H1 (cell line): ENCODE measurements around the gene UBN1. TPM values are rescaled to one million over a fixed set of nuclear protein-coding genes. Genes with fewer than 3 reads are reported as not detected.

ENCODE experiments used
- CTCF ChIA-PET: fragments of 300-600 bp; sonication (Branson Sonifier 250); formaldehyde crosslinking; loops from one replicate; lab custom pipeline; 2021; ENCODE audit not compliant: partially characterized antibody; lab: Charles Lee
- POLR2A ChIA-PET: fragments of 300-600 bp; sonication (Branson Sonifier 250); formaldehyde crosslinking; loops from one replicate; lab custom pipeline; 2021; ENCODE audit warnings: inconsistent platforms; ENCODE audit not compliant: partially characterized antibody; lab: Charles Lee
- DNase-seq, 2 experiments: peaks; one replicate each; pipeline versions ENCODE4 v3.0.0 to v3.0.0-alpha.2; 2010 to 2022; ENCODE audit warnings: low spot score in 2 of 2, low read depth in 1 of 2, mixed read lengths in 1 of 2
- FAIRE-seq: peaks from 2 replicates; lab custom pipeline; 2011; peaks lifted over from hg19 to GRCh38; lab: Jason Lieb, UNC
- H2AFZ ChIP-seq: 2 replicates; pipeline ENCODE4 v1.8.1; 2012; ENCODE audit warnings: low read length, inconsistent platforms
- H2AK5ac ChIP-seq: 2 replicates; pipeline ENCODE4 v1.6.1; 2013; ENCODE audit warnings: low read depth, low read length
- H2BK120ac ChIP-seq: replicated peaks from 2 replicates; pipeline ENCODE3; 2013; ENCODE audit warnings: low read depth, low read length, inconsistent platforms
- H2BK12ac ChIP-seq: 2 replicates; pipeline ENCODE4 v1.6.1; 2013; ENCODE audit warnings: low read depth, low read length
- H2BK15ac ChIP-seq: 2 replicates; pipeline ENCODE4 v1.6.1; 2013; ENCODE audit warnings: low read length
- H2BK20ac ChIP-seq: 2 replicates; pipeline ENCODE4 v1.6.1; 2013; ENCODE audit warnings: low read length
- H2BK5ac ChIP-seq: 2 replicates; pipeline ENCODE4 v1.6.1; 2013; ENCODE audit warnings: low read depth, low read length
- H3K14ac ChIP-seq: 2 replicates; pipeline ENCODE4 v1.6.1; 2013; ENCODE audit warnings: inconsistent platforms; ENCODE audit not compliant: insufficient read length
- H3K18ac ChIP-seq: 2 replicates; pipeline ENCODE4 v1.6.1; 2013; ENCODE audit warnings: low read length; ENCODE audit errors: extremely low read depth
- H3K23ac ChIP-seq: 2 replicates; pipeline ENCODE4 v1.6.1; 2013; ENCODE audit warnings: inconsistent platforms; ENCODE audit not compliant: insufficient read length
- H3K23me2 ChIP-seq: 2 replicates; pipeline ENCODE4 v1.6.1; 2013; ENCODE audit warnings: low read depth, low read length
- H3K27ac ChIP-seq: 2 replicates; pipeline ENCODE4 v1.6.1; 2011; ENCODE audit warnings: low read depth, low read length, inconsistent platforms
- H3K27me3 ChIP-seq, 4 experiments: replicated peaks in 1 of 4; 1 replicate in 1 of 4; 2 replicates in 3 of 4; pipeline versions ENCODE4 v1.6.1 to v1.8.1; 2011 to 2013; ENCODE audit warnings: low read length in 3 of 4, mild to moderate bottlenecking in 3 of 4, inconsistent platforms in 2 of 4, mixed read lengths in 2 of 4, moderate library complexity in 1 of 4; ENCODE audit not compliant: control insufficient read depth in 3 of 4, insufficient read depth in 3 of 4; ENCODE audit errors: extremely low read depth in 1 of 4
- H3K36me3 ChIP-seq, 4 experiments: 2 replicates each; pipeline versions ENCODE4 v1.6.1 to v1.8.1; 2011 to 2013; ENCODE audit warnings: mild to moderate bottlenecking in 4 of 4, low read length in 3 of 4, moderate library complexity in 2 of 4, control low read depth in 1 of 4, inconsistent platforms in 1 of 4; ENCODE audit not compliant: insufficient read depth in 4 of 4, control insufficient read depth in 2 of 4
- H3K4ac ChIP-seq: replicated peaks from 2 replicates; pipeline ENCODE3; 2013; ENCODE audit warnings: low read length, low read depth, mixed read lengths, inconsistent platforms; ENCODE audit not compliant: insufficient read length
- H3K4me1 ChIP-seq, 4 experiments: replicated peaks in 1 of 4; 1 replicate in 1 of 4; 2 replicates in 3 of 4; pipeline versions ENCODE4 v1.6.1 to v1.8.1; 2011 to 2013; ENCODE audit warnings: low read length in 3 of 4, inconsistent platforms in 2 of 4, mixed read lengths in 1 of 4; ENCODE audit not compliant: insufficient read depth in 4 of 4, control insufficient read depth in 3 of 4
- H3K4me2 ChIP-seq, 2 experiments: 2 replicates each; pipeline versions ENCODE4 v1.6.1 to v1.8.1; 2011 to 2013; ENCODE audit warnings: low read depth in 2 of 2, low read length in 2 of 2, control low read depth in 1 of 2, inconsistent platforms in 1 of 2, mild to moderate bottlenecking in 1 of 2; ENCODE audit not compliant: insufficient read depth in 1 of 2
- H3K4me3 ChIP-seq, 4 experiments: fragments of 200-600, 300-600 bp in 1 of 4; sonication (generic), shearing (Covaris generic), sonication (Bioruptor Twin) in 1 of 4; 2 replicates each; pipeline versions ENCODE4 v1.5.1 to v1.8.1; 2011 to 2016; ENCODE audit warnings: low read length in 4 of 4, low read depth in 3 of 4, control low read depth in 2 of 4, inconsistent platforms in 2 of 4, mild to moderate bottlenecking in 2 of 4, mixed read lengths in 1 of 4, moderate library complexity in 1 of 4; ENCODE audit not compliant: insufficient read depth in 2 of 4; ENCODE audit errors: extremely low read depth in 1 of 4
- H3K56ac ChIP-seq: replicated peaks from 2 replicates; pipeline ENCODE3; 2013; ENCODE audit warnings: low read depth, mild to moderate bottlenecking, mixed read lengths, low read length, inconsistent platforms; ENCODE audit not compliant: insufficient read length
- H3K79me1 ChIP-seq: 2 replicates; pipeline ENCODE4 v1.6.1; 2013; ENCODE audit warnings: low read depth, low read length, control low read depth
- H3K79me2 ChIP-seq, 2 experiments: 2 replicates each; pipeline versions ENCODE4 v1.6.1 to v1.8.1; 2012 to 2013; ENCODE audit warnings: low read length in 2 of 2, mild to moderate bottlenecking in 2 of 2, inconsistent platforms in 1 of 2; ENCODE audit not compliant: insufficient read depth in 2 of 2, control insufficient read depth in 1 of 2
- H3K9ac ChIP-seq, 4 experiments: replicated peaks in 1 of 4; 1 replicate in 1 of 4; 2 replicates in 3 of 4; pipeline versions ENCODE4 v1.6.1 to v1.8.1; 2011 to 2013; ENCODE audit warnings: low read depth in 3 of 4, low read length in 3 of 4, control low read depth in 2 of 4, mild to moderate bottlenecking in 2 of 4, moderate library complexity in 2 of 4, inconsistent platforms in 1 of 4; ENCODE audit errors: extremely low read depth in 1 of 4
- H3K9me3 ChIP-seq, 2 experiments: 2 replicates each; pipeline versions ENCODE4 v1.6.1 to v1.8.1; 2012 to 2013; ENCODE audit warnings: mild to moderate bottlenecking in 2 of 2, moderate library complexity in 2 of 2, control low read depth in 1 of 2, inconsistent platforms in 1 of 2, low read depth in 1 of 2, low read length in 1 of 2, mixed read lengths in 1 of 2; ENCODE audit not compliant: insufficient read depth in 2 of 2
- H4K20me1 ChIP-seq, 2 experiments: replicated peaks in 1 of 2; 2 replicates each; pipeline versions ENCODE3 to v1.8.1; 2011 to 2013; ENCODE audit warnings: inconsistent platforms in 2 of 2, low read length in 2 of 2, mild to moderate bottlenecking in 1 of 2; ENCODE audit not compliant: insufficient read depth in 2 of 2, control insufficient read depth in 1 of 2
- H4K5ac ChIP-seq: 2 replicates; pipeline ENCODE4 v1.6.1; 2013; ENCODE audit warnings: low read length, low read depth, mixed read lengths, inconsistent platforms; ENCODE audit not compliant: insufficient read length
- H4K8ac ChIP-seq: 2 replicates; pipeline ENCODE4 v1.8.0; 2013; ENCODE audit warnings: mild to moderate bottlenecking, moderate library complexity, low read length, inconsistent platforms; ENCODE audit not compliant: insufficient read depth; ENCODE audit errors: extremely low read depth
- H4K91ac ChIP-seq: replicated peaks from 2 replicates; pipeline ENCODE3; 2013; ENCODE audit warnings: low read length, mixed read lengths, inconsistent platforms; ENCODE audit not compliant: insufficient read length
- BCL11A ChIP-seq, 2 experiments: IDR thresholded peaks; one replicate each; pipeline ENCODE4 v1.6.1; 2011; ENCODE audit warnings: low read depth in 2 of 2, low read length in 2 of 2, mild to moderate bottlenecking in 2 of 2
- CREB1 ChIP-seq: IDR thresholded peaks from 2 replicates; pipeline ENCODE4 v1.6.1; 2012; ENCODE audit warnings: inconsistent platforms
- EGR1 ChIP-seq: IDR thresholded peaks from 2 replicates; pipeline ENCODE4 v1.6.1; 2011; ENCODE audit warnings: low read depth, low read length, borderline replicate concordance
- RAD21 ChIP-seq, 2 experiments: IDR thresholded peaks in 1 of 2; conservative IDR thresholded peaks in 1 of 2; 2 replicates each; pipeline ENCODE4 v1.6.1; 2011; ENCODE audit warnings: low read depth in 2 of 2, low read length in 2 of 2, improper control_type of control experiment in 1 of 2, inconsistent platforms in 1 of 2, mild to moderate bottlenecking in 1 of 2, moderate library complexity in 1 of 2
- WGBS, 2 experiments: shearing (Covaris generic) in 1 of 2; methylation state at CpG; one replicate each; pipeline versions ENCODE4 v1.1.6 to v1.1.7; 2013 to 2015; ENCODE audit warnings: low lambda C conversion rate in 2 of 2, mixed read lengths in 2 of 2, inconsistent platforms in 1 of 2, low coverage in 1 of 2, missing lambda C conversion rate in 1 of 2; ENCODE audit not compliant: insufficient replicate concordance in 2 of 2, insufficient coverage in 1 of 2, insufficient read length in 1 of 2; ENCODE audit errors: extremely low coverage in 1 of 2, missing lambda C conversion rate in 1 of 2; 5-methylcytosine and 5-hydroxymethylcytosine counted together
- polyA plus RNA-seq, 7 experiments: library from polyadenylated mRNA; depleted of rRNA in 3 of 7; stranded (reverse) in 5 of 7; unstranded in 2 of 7; fragments of >200 nt in 5 of 7; fragments of 200-250 nt in 2 of 7; gene quantifications; 1 replicate in 5 of 7; 2 replicates in 1 of 7; 4 replicates in 1 of 7; pipeline versions ENCODE4 v1.2.1 to v1.2.3, GENCODE V29; 2011 to 2013; ENCODE audit warnings: missing spikeins in 2 of 7, mixed read lengths in 2 of 7
- total RNA-seq: library from RNA; stranded (reverse); fragmentation: NEBNext Ultra II Directional; extraction: Animal tissue kit (Norgen Biotek cat#: 25700); gene quantifications from 2 replicates; pipeline ENCODE4 v1.2.1, GENCODE V29; 2021

The UBN1 gene
- total and polyA plus RNA-seq, 2 of the 8 experiments (the other 6 are each of a cell fraction or from before 2014, with no cell fraction given) = 16.2 to 37.0 TPM

DNA sequence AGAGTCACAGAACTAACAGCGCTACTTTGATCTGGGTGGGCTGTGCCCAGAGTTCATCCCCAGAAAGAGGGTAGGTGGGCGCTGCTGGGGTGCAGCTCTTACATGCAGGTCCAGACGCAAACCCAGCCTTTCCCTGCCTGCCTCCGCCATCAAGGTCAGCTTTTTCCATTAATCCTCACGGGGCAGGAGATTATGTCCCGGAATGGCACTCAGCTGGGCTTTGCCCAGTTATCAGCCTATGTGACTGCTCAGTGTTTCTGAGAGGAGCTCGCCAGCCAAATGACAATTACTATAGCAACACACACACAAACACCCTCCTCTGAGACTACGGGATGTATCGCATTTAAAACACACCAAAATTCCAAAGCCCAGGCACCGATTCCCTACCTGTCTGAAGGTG lies 20.3 kb upstream of the UBN1 start:
- Histone ChIP-seq H3K36me3 (peaks cover 32 to 79% (median 63%) of the 10 kb centered on the region in 4 experiments), H3K18ac (no peak overlapping the region), H2BK15ac (no peak overlapping the region), H4K91ac (no peak overlapping the region), H4K5ac (no peak overlapping the region), H4K20me1 (peaks cover 2 to 4% of the 10 kb centered on the region in 2 experiments), H3K56ac (no peak overlapping the region), H2BK20ac (no peak overlapping the region), H2BK5ac (no peak overlapping the region), H2AFZ (no peak overlapping the region), H3K79me2 (no peaks in the 10 kb centered on the region), H3K4ac (no peak overlapping the region), H2AK5ac (no peak overlapping the region), H3K27me3 (no peaks in the 10 kb centered on the region), H3K4me1 (no peaks in the 10 kb centered on the region), H3K23me2 (no peaks in the 10 kb centered on the region), H3K14ac (no peak overlapping the region), H3K23ac (no peak overlapping the region), H2BK120ac (no peak overlapping the region), H3K4me3 (no peak overlapping the region), H3K79me1 (no peaks in the 10 kb centered on the region; the same call in 1 of the 2 replicates), H2BK12ac (no peak overlapping the region), H3K27ac (no peak overlapping the region), H4K8ac (no peak overlapping the region), H3K9me3 (no peaks in the 10 kb centered on the region), H3K4me2 (no peak overlapping the region), H3K9ac (no peak overlapping the region)
- ChIA-PET CTCF (no interaction called here), POLR2A (interaction anchor here (0.7 to 1.6 kb wide), 3 partner anchors 8 to 80 kb away, joined by 3 to 5 read pairs (median 3); partner anchors contain the start of gene ROGDI)
- 92% methylated on average over 10 of the region's 10 CpGs; no CpG with 5 or more reads in 1 of the 2 experiments for WGBS, 2 experiments
- TF ChIP-seq CREB1 (no peak), EGR1 (no peak), BCL11A (IDR thresholded peaks at IDR 0.05; ENCODE audit: low read depth in 2 of 2, low read length in 2 of 2) (no peak), RAD21 (IDR thresholded peaks at IDR 0.05 in 1 of 2, conservative IDR thresholded peaks at IDR 0.05 in 1 of 2; ENCODE audit: low read depth in 2 of 2, low read length in 2 of 2) (no peak)
- FAIRE-seq = no peak
- no peak for DNase-seq
